ENCODE results near the gene TLE3.

The TLE3 gene

DNA sequence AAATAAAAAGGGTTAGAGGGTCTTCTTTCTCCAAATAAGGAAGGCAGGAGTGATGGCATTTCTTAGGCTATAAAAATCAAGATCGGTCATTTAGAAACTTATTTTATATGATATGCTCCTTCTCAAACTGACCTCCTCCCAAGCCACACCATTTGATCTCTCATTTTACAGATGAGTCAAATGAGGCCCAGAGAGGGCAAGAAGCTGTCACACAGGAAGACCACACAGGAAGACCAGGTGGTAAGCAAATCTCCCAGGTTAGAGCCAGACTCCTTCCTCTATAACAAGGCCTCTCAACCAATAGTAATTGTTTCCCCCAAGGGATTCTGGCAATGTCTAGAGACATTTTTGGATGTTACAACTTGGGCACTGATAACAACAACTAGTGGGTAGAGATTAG lies 13.8 kb downstream of the TLE3 start:
- DNase-seq (ENCODE audit: low read depth): no peak

DNA sequence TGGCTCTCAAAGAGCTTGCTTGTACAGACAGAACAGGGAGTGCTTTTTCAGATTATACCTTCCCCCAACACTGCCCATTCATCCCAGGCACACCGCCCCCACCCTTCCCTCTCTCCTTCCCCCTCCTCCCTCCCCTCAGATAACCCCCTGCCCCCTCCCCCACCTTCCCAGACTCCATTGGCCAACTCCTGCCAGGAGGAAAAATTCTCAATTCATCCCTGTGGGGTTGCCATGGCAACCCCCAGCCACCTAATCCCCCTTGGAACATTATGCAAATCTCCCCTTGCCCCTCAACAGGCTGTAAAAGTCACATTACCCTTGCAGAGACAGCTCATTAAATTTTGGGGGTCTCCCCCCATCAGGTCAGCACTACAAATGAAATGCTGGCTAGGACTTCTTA lies 14.3 kb downstream of the TLE3 start:
- DNase-seq (ENCODE audit: low read depth): no peak

DNA sequence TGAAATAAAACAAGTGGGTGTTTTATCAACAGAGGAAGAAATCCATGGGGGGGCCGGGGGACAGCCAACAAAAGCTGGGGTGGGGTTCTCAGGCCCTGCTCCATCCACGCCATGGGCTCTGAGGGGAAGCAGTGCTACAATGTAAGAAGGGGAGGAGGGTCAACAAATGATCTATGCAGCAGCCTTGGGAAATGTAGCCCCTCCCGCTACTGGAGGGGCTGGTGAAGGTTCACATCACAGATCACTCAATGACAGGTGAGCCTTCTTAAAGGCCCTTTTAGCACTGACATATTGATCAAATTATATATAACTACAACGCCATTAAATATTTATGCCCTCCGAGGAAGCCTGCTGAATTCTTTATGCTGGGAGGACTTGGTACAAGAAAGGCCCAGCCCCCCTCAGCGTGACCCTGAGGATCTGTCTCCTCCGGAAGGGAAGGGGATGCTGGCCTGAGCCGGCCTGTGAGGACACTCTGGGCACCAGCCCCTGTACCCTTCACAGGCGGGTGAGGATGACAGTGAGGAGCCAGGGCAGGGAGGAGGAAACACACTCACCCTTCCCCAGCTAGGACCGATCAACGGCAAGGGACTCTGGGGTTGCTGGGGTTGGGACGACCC lies 15.3 kb downstream of the TLE3 start:
- no peak for DNase-seq (ENCODE audit: low read depth)

DNA sequence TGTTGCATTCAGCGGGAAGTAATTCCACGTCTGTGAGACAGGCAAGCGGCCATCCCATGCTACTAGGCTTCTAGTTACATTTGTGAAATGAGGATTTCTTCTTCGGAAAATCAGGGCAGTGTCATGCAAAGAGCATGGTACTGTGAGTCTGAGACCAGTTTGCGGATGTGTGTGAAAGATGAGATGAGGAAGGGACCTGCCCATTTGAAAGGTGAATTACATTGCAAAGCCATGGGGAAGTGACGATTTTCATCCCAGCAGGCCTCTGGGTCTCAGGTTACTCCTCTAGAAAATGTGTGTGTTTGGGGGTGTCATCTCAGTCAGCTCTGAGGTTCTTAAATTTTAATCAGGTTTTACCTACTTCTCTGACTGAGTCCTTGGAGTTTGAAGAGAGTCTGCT lies 16.1 kb downstream of the TLE3 start:
- DNase-seq (ENCODE audit: low read depth): no peak

DNA sequence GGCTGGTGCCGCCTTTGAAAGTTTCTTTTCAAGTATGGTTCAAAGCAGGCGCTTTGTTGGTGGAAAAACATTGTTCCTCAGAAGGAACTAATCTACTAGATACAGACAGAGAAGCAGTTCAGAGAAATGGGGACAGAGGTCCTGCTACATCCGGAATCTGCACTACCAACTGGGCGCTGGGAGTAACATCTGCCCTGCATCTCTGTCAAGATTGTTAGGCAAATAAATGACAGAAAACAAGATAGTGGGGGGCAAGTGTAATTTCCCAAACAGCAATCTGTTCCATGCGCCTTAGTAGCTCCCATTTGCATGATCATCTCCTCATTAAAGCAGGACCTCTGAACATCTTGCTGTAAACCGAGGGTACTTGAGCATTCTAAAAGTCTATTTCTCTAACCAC lies 17.4 kb downstream of the TLE3 start:
- no peak for DNase-seq (ENCODE audit: low read depth)

DNA sequence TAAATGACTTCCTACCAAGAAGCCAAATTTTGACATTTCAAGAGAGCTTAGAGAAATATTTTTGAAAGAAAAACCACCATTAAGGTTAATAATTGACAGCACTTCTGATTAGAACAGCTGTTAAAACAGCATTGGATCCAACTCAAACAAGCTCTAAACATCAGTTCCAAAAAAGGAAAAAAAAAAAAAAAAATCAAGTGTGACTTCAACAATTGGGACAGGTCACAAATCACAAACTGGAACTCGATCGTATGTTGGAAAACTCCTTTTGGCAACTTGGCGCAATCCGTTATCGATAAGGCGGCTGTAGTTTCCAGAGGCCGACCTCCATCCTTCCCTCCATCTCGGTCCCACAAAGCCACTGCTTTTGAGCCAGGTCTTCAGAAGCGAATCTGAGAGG lies 17.8 kb downstream of the TLE3 start:
- DNase-seq (ENCODE audit: low read depth): no peak

DNA sequence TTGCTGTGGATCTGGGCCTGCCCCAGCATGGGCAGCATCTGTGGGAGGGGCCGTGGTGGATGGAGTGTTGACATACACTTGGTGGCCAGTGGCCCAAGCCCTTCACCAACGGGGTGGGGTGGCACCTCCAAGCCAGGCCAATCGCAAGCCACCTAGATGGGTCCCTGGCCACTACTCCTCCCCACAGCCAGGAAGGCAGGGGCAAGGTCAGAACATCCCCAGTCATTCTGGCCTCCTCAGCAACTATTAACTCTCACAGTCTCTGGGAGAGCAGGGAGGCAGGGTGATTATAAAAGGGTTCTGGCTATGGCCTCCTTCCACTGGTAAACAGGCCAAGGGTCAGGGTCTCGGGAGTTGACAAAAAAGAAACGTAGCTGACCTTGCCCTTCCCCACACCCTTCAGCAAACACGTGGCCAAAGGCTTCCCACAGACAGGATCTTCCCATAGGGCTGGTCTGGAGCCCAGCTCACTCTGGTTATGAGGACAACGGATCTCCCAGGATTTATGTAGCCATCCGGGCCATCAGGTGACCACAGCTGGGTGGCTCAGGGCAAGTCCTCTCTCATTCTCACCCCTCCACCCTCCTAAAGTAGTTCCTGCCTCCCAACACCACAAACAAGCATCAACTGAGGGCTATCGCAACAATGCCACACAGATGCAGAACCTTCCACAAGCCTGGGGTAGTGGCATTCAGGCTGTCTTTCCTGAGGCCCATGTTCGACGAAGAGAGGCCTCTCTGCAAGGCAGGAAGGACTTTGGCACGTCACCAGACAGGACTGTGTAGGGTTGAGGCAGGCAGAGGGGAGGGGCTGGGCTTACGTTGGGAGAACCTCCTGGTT lies 18.9 kb downstream of the TLE3 start:
- no peak for DNase-seq (ENCODE audit: low read depth)

DNA sequence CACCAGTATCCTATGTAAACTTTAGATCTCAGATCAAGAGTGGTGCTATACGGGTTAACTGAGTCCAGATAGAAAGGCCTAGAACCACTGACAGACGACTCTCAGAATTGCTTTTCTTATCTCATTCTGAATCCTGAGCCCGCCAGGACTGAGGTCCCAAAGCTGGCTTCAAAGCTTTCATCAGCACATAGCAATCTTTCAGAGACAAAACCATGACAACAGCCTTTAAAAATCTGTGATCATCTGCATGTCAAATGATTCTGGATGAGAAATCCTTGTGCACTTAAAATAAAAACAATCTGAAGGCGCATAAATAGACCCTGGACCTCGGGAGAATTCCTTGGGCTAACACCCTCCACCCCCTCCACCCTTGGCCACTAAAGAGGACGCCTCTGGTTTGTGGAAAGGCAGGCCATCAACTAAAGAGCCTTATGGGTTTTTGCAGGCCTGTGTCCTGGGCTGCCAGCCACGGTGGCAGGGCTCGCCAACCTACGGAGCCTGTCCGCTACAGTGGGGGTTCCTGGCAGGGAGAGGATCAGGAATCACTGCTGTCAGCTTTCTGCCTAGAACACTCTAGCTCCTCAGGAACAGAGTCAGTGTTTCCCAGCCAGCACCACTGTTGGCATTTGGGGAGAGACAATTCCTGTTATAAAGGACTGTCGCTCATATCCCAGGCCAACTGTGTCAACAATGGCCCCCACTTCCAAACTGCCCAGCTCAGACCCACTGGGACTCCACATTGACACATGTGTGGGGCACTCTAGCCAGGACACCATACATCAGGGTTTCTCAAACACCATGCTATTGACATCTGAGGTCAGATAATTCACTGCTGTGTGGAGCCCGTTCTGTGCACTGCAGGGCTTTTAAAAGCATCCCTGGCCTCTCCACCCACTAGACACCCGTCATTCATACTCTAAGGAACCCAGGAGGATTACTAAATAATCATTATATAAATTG lies 20.2 kb downstream of the TLE3 start:
- DNase-seq (ENCODE audit: low read depth): no peak

DNA sequence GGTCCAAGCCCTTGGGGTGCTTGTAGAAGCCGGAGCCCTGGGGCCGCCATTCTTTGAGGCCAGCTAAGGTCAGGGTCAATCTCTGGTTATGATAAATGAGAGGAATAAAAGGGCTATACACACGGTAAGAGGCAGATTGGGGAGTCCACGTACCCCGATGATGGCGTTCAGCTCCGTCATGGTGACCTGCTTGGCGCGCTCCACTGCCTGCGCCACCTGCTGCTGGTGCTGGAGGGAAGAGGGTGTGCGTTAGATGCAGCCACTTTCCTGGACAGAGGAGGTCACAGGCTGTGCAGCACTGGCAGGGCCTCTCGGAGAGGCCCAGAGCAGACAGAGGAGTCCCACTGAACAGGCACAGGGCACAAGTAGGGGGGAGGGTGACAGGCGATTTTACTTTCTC lies 23.3 kb downstream of the TLE3 start:
- no peak for DNase-seq (ENCODE audit: low read depth)

DNA sequence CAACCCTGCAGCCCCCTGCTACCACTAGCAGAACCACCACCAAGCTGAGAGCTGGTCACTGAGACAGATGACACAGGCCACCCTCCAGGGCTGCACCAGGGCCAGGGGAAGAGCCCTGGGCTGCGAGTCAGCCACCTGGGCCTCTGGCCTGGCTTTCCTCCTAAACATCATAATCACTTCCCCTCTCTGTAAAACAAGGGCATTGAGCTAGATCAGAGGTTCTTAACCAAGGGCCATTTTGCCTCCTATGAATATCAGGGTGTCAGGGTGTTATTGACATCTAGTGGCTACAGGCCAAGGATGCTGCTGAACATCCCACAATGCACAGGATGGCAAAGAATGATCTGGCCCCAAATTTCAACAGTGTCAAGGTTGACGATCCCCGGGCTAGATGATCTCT lies 25.2 kb downstream of the TLE3 start:
- no peak for DNase-seq (ENCODE audit: low read depth)

DNA sequence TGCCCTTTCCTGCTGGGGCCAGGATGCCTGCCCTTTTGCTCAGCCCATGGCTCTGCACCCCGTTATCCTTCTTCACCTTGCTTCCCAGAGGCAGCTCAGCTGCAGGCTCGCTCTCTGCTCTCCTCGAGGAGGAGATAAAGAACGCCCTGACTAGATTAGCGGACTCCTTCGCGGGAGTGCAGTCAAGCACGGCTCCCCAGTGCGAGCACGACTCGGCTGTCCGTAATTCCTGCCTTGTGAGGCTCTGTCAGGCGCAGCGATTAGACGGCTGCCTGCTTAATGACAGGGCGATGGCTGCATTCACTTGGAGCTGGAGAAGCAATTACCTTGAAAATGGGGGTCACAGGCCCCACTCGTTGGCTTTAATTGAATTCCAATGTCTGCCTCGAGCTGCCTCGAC lies 25.9 kb downstream of the TLE3 start:
- DNase-seq (ENCODE audit: low read depth): no peak

DNA sequence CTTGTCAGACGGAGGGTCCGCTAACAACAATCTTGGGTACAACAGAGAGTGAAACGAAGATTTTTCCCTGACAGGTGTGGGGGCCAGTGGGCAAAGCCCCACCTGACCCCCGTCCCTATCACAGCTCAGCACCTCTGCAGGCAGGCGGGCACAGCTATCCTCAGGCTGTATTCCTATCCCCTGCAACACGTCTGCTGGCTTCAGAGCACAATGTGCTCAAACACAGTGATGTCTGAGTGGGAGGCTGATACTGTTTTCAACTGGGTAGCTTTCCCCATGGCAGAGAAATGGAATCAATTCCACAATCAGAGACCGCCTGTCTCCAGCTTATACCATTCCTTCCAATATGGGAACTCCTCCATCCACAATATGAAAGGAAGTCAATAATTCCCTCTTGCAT lies 28.0 kb downstream of the TLE3 start:
- DNase-seq (ENCODE audit: low read depth): no peak

DNA sequence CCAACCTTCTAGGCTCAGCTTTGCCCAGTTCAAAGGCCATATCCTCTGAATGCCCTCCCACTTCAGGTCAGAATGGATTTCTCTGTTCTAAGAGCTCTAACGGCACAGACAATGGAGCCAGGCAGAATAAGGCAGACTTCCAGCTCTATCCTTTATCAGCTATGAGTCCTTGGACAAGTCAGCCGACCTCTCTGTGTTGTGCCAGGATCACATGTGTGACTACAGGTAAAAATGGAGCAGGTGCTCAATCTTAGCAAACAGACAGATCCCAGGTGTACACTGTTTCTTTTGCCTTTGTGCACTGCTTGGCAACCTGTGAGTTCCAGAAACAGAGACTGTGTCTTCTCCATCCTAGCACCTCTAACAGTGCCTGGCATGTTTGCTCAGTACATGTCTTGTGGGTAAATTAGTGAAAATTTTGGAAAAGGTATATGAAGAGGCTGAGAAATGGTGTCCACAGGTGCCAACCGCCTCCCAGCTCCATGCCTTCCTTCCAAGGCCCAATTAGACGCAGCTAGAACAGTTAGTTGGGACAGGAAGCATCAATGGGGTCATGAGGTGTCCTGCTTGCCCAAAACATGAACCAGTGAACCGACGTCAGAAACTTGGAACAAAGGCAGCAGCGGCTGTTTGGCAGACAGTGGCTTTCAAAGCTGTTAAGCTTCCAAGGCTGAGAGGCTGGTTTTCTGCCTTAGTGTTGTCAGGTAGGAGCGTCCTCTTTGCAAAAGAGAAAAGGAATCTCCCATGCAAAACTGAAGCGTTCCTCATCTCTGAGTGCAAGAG lies 28.7 kb downstream of the TLE3 start:
- DNase-seq (ENCODE audit: low read depth): no peak

DNA sequence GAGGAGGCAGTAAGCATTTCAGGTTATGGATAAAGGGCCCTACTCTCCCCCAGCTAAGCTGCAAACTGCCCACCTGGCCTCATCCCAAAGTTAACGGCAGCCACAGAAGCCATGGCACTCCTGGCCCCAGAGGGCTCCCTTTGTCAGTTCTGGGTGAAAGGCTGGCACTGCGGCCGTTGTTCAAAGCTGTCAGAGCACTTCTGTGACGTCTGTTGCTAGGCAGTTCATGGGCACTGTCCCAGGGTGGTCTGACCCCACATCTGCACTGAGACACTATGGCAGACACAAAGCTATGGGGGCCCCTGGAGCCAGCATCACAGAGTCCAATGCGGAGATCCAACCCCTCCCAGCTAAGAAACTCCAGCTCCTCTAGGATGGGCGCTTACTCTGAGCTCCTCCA lies 30.0 kb downstream of the TLE3 start:
- no peak for DNase-seq (ENCODE audit: low read depth)

DNA sequence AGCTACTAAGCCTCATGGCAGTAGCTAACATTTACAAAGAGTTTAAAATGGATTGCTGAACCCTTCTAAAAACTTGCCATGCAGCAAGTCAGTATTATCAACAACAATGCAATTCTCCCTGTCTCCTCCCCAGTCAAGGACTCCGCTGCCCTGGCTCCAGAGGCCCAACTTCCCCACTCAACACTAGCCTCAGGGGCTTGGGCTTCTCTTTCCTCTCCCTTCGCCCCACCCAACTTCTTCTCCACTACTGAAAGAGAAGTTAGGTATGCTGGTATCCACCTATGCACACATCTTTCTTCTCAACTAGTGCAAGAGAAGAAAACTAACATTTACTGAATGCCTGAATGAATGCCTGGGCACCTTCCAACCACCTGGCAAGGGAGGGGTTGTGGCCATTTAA lies 30.7 kb downstream of the TLE3 start:
- DNase-seq (ENCODE audit: low read depth): no peak

DNA sequence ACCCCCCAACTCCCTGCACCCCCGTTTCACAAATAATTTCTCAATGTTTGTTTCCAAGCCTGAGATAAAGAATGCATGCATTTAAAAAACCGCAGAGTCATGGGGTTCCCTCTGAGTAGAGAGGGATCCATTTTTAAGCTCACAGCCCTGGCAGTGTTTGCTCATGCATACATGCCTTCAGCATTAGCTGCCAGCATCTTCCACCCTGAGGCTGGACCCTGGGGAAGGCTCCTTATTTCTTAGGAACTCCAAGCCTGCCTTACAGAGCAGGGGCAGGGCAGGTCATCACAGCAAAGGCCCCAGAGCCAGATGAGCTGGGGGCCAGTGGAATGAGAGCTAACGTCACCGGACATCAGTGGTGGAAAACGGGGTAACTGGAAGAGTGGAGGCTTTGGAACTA lies 31.3 kb downstream of the TLE3 start:
- DNase-seq (ENCODE audit: low read depth): no peak

DNA sequence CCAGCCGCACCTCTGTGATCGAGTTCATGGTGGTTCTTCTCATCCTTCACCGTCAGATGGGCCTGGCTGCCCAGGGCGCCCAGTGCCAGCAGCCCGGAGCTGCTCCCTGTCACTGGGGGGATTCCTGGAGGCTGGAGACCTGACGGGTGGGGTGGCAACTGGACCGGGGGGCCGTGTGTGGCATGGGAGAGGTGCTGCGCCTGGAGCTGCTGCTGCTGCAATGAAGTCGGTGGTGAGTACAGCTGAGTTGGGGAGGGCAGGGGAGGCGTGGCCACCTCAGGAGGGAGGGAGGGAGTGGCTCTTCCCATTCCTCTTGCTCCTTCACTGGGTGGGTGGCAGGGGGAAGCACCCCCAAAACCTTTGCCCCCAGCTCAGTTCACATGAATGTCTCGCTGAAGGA lies 31.7 kb downstream of the TLE3 start:
- no peak for DNase-seq (ENCODE audit: low read depth)

DNA sequence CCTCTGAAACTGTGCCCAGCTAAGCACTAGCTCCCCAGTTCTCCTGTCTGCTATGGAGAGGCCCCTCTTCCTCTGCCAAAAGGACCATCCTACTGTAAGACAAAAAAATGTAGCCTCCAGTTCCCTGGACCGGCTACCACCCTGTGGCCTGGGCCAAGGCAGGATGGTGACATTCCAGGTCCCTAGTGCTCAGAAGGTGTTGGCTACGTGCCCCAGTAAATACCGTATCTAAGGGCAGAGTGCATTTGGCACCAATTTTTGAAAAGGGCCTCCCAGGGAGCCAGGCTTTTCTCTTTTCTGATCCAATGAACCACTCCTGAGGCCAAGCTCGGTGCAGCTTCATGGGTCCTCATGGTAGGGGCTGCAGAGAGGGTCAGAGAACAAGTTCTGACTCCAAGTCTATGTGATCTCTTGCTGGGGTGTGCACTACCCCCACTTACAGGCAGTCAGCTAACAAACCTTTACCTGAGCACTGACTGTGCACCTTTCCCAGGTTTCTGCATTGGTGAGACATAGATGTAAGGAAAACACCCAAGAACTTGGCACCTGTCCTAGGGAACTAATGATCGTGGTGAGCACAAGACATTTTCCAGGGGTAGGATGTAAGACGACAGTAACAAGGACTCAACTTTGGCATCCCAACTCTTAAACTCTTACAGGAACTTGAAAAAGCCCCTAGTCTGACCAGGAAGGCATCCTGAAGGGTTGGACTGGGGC lies 32.6 kb downstream of the TLE3 start:
- no peak for DNase-seq (ENCODE audit: low read depth)

DNA sequence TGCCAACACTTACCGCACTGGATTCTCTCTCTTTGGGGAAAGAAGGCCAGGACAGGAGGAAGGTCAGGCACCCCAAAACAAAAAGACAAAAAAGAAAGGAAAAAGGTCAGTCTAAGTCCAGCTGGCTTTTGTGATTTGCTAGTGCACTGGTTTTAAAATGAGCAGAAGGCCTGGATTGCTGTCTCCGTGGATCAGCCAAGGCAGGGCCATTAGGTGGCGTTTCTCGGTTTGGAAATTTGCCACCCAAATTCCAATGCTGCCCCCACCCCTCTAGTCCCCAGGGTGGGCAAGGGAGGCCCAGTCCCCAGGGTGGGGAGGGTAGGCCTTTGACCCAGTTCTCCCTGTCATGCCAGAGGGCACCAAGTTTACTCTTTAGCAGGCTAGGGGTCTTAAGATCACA lies 33.3 kb downstream of the TLE3 start:
- DNase-seq (ENCODE audit: low read depth): no peak

DNA sequence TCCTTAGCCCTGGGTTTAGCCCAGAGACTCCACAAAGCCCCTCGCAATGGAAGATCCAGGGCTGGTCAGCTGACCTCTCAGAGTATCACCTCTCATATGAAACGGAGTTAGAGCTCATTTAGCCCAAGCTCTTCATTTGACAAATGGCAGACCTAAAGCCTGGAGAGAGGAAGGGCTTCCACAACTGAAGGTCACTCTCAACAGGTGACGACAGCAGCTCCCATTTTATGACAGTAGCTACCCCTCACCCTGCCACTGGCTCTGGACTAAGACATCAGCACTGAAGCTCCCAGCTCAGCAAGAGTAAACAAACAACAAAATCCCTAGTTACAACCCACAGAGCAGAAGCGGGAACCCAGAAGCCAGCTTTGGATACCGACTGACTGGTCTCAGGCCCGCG lies 33.7 kb downstream of the TLE3 start:
- DNase-seq (ENCODE audit: low read depth): no peak

DNA sequence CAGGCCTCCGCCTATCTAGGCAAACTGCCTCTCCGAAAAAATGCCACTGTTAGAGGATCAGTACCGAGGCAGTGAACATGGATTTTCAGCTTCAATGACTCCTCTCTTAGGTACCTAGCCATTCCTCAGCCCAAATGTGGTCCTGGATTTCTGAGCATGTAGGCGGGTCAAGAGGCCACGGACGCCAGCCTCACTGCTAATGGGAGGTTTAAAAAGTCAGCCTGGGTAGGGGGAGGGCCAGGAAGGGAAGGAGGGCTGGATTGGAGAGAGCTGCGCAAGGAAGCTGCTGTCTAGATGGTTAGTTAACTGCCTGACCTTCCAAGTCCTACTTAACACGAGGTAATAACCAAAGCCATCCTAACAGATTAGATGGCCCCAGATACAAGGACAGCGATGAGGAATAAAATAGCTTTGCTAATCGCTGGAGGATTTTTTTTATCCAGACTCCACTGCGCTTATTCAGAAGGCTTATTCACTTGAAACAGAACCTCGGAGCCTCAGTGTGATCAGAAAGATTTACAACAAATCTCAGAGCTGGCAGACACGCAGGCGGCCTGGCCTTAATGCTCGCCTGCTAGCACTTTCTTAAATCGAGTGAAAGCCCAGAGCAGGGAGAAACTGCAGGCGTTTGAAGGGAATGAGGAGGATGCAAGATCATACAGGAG lies 34.3 kb downstream of the TLE3 start:
- DNase-seq (ENCODE audit: low read depth): no peak
